Transverse colon (tissue), 4 donors: Measurements from ENCODE around the gene DCST2.

Experiments used
- CTCF ChIP-seq, 5 experiments: fragments of 200-600 bp in 3 of 5; fragments of 450-650 bp in 2 of 5; sonication (generic) in 3 of 5; IDR thresholded peaks; 1 replicate in 2 of 5; 2 replicates in 3 of 5; pipeline ENCODE4 v1.5.1; 2016 to 2017; ENCODE audit warnings: antibody characterized with exemption in 5 of 5, inconsistent platforms in 3 of 5, mild to moderate bottlenecking in 2 of 5, moderate library complexity in 1 of 5
- POLR2A ChIP-seq: fragments of 450-650 bp; IDR thresholded peaks from one replicate; pipeline ENCODE4 v1.6.1; 2016; ENCODE audit warnings: antibody characterized with exemption, mild to moderate bottlenecking, moderate library complexity
- POLR2AphosphoS5 ChIP-seq, 3 donors: sonication (generic); formaldehyde crosslinking; IDR thresholded peaks; one replicate each; pipeline ENCODE4 v1.6.1; 2016; ENCODE audit warnings: antibody characterized with exemption in 3 of 3

- peak in 1 of 5 experiments; percentile 9 for TF ChIP-seq CTCF (IDR thresholded peaks at IDR 0.05)
- TF ChIP-seq POLR2A = peak; percentile 57
- peak in 1 of 3 donors; percentile 7 for TF ChIP-seq POLR2AphosphoS5 (IDR thresholded peaks at IDR 0.05)
These were observed 30.9 kb downstream of the DCST2 start, which contains the start of gene ZBTB7B for GRCh38 chr1:155002464-155003226.
